H1 (cell line): Measurements from ENCODE around the gene ARAP3. TPM values are rescaled to one million over a fixed set of nuclear protein-coding genes. Genes with fewer than 3 reads are reported as not detected.

Experiments used
- BCL11A ChIP-seq, 2 experiments: IDR thresholded peaks; one replicate each; pipeline ENCODE4 v1.6.1; 2011; ENCODE audit warnings: low read depth in 2 of 2, low read length in 2 of 2, mild to moderate bottlenecking in 2 of 2
- CEBPB ChIP-seq: IDR thresholded peaks from 2 replicates; pipeline ENCODE4 v1.6.1; 2012; ENCODE audit warnings: low read depth, low read length
- CHD2 ChIP-seq: IDR thresholded peaks from 2 replicates; pipeline ENCODE4 v1.6.1; 2012; ENCODE audit warnings: low read length, improper control_type of control experiment
- CREB1 ChIP-seq: IDR thresholded peaks from 2 replicates; pipeline ENCODE4 v1.6.1; 2012; ENCODE audit warnings: inconsistent platforms
- E2F6 ChIP-seq: IDR thresholded peaks from 2 replicates; pipeline ENCODE4 v1.6.1; 2012; ENCODE audit warnings: inconsistent platforms
- HDAC2 ChIP-seq, 2 experiments: fragments of 300-600 bp in 1 of 2; sonication (generic) in 1 of 2; IDR thresholded peaks; 2 replicates each; pipeline ENCODE4 v1.6.1; 2011 to 2012; ENCODE audit warnings: low read depth in 2 of 2, low read length in 2 of 2, mild to moderate bottlenecking in 2 of 2, moderate library complexity in 2 of 2, borderline replicate concordance in 1 of 2, inconsistent platforms in 1 of 2
- HDAC6 ChIP-seq: IDR thresholded peaks from one replicate; pipeline ENCODE4 v1.7.1; 2012; ENCODE audit warnings: low read depth, mild to moderate bottlenecking, inconsistent platforms, low read length, moderate library complexity
- MAFK ChIP-seq: IDR thresholded peaks from 2 replicates; pipeline ENCODE4 v1.6.1; 2012; ENCODE audit warnings: low read depth, mild to moderate bottlenecking, improper control_type of control experiment, low read length
- POLR2AphosphoS5 ChIP-seq: IDR thresholded peaks from 2 replicates; pipeline ENCODE4 v1.6.1; 2011; ENCODE audit warnings: low read depth, low read length
- POU5F1 ChIP-seq: IDR thresholded peaks from 2 replicates; pipeline ENCODE4 v1.6.1; 2011; ENCODE audit warnings: low read depth, mild to moderate bottlenecking, low read length, moderate library complexity
- RAD21 ChIP-seq, 2 experiments: IDR thresholded peaks in 1 of 2; conservative IDR thresholded peaks in 1 of 2; 2 replicates each; pipeline ENCODE4 v1.6.1; 2011; ENCODE audit warnings: low read depth in 2 of 2, low read length in 2 of 2, improper control_type of control experiment in 1 of 2, inconsistent platforms in 1 of 2, mild to moderate bottlenecking in 1 of 2, moderate library complexity in 1 of 2
- RBBP5 ChIP-seq: IDR thresholded peaks from 2 replicates; pipeline ENCODE4 v1.7.1; 2012; ENCODE audit warnings: low read depth, mild to moderate bottlenecking, inconsistent platforms, low read length, moderate library complexity, borderline replicate concordance
- RNF2 ChIP-seq: fragments of 200-900, 300-1000 bp; sonication (generic); IDR thresholded peaks from 2 replicates; pipeline ENCODE4 v1.7.1; 2016; ENCODE audit warnings: borderline replicate concordance, low read depth, mild to moderate bottlenecking, antibody characterized with exemption, low read length; ENCODE audit not compliant: poor library complexity, severe bottlenecking; ENCODE audit errors: missing control alignments
- SIRT6 ChIP-seq: IDR thresholded peaks from one replicate; pipeline ENCODE4 v1.7.1; 2012; ENCODE audit warnings: low read length, inconsistent platforms
- polyA plus RNA-seq, 7 experiments: library from polyadenylated mRNA; depleted of rRNA in 3 of 7; stranded (reverse) in 5 of 7; unstranded in 2 of 7; fragments of >200 nt in 5 of 7; fragments of 200-250 nt in 2 of 7; gene quantifications; 1 replicate in 5 of 7; 2 replicates in 1 of 7; 4 replicates in 1 of 7; pipeline versions ENCODE4 v1.2.1 to v1.2.3, GENCODE V29; 2011 to 2013; ENCODE audit warnings: missing spikeins in 2 of 7, mixed read lengths in 2 of 7
- total RNA-seq: library from RNA; stranded (reverse); fragmentation: NEBNext Ultra II Directional; extraction: Animal tissue kit (Norgen Biotek cat#: 25700); gene quantifications from 2 replicates; pipeline ENCODE4 v1.2.1, GENCODE V29; 2021
- TF ChIP-seq, protein P1 (sequence below): IDR thresholded peaks from 2 replicates; pipeline ENCODE4 v1.6.1; 2012; ENCODE audit warnings: inconsistent platforms

Gene ARAP3
- total and polyA plus RNA-seq, 2 of the 8 experiments (the other 6 are each of a cell fraction or from before 2014, with no cell fraction given) = 14.4 to 48.6 TPM

GRCh38 chr5:141691867-141692532, 10.0 kb upstream of the ARAP3 start (continued):
- no peak for TF ChIP-seq HDAC6
- no peak for TF ChIP-seq MAFK
- no peak for TF ChIP-seq POLR2AphosphoS5
- TF ChIP-seq E2F6 = no peak
- no peak for TF ChIP-seq CREB1
- no peak for TF ChIP-seq HDAC2 (IDR thresholded peaks at IDR 0.05; ENCODE audit: borderline replicate concordance in 1 of 2, low read depth in 2 of 2, low read length in 2 of 2)
- TF ChIP-seq RAD21 (IDR thresholded peaks at IDR 0.05 in 1 of 2, conservative IDR thresholded peaks at IDR 0.05 in 1 of 2; ENCODE audit: low read depth in 2 of 2, low read length in 2 of 2) = peak; percentile 98 to 99
- TF ChIP-seq RNF2 = no peak
- TF ChIP-seq RBBP5 = no peak
- TF ChIP-seq CHD2 = no peak
- no peak for TF ChIP-seq BCL11A (IDR thresholded peaks at IDR 0.05; ENCODE audit: low read depth in 2 of 2, low read length in 2 of 2)
- TF ChIP-seq SIRT6 = no peak
- TF ChIP-seq CEBPB = no peak
- TF ChIP-seq POU5F1 = no peak
- TF ChIP-seq, protein P1, sequence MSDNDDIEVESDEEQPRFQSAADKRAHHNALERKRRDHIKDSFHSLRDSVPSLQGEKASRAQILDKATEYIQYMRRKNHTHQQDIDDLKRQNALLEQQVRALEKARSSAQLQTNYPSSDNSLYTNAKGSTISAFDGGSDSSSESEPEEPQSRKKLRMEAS = no peak
